Measurements from ENCODE around the gene SOWAHA.
A peak's percentile ranks its signal among the peaks of the same experiment; 100 is the strongest.

SOWAHA gene

GRCh38 chr5:132808866-132809265 lies 4.2 kb upstream of the SOWAHA start:
- DNase-seq = no peak

GRCh38 chr5:132810605-132811004 lies 2.5 kb upstream of the SOWAHA start:
- no peak for DNase-seq

GRCh38 chr5:132812123-132812765 lies 858 bp upstream of the SOWAHA start:
- no peak for DNase-seq

- peak; percentile 28 for DNase-seq
Measured at GRCh38 chr5:132813599-132814502, 749 bp downstream of the SOWAHA start.

GRCh38 chr5:132814503-132815294 lies 1.6 kb downstream of the SOWAHA start:
- DNase-seq = no peak

- no peak for DNase-seq
Measured at GRCh38 chr5:132815454-132815853, 2.4 kb downstream of the SOWAHA start.

GRCh38 chr5:132816083-132816482 lies 3.0 kb downstream of the SOWAHA start:
- DNase-seq = no peak

- DNase-seq = no peak
Measured at GRCh38 chr5:132816554-132816953, 3.5 kb downstream of the SOWAHA start.

- DNase-seq = no peak
Measured at GRCh38 chr5:132817011-132817410, 3.9 kb downstream of the SOWAHA start.

- no peak for DNase-seq
Measured at GRCh38 chr5:132819468-132819867, 6.4 kb downstream of the SOWAHA start.

GRCh38 chr5:132820162-132820754 lies 7.2 kb downstream of the SOWAHA start:
- DNase-seq = peak; percentile 93

GRCh38 chr5:132821350-132821749 lies 8.2 kb downstream of the SOWAHA start:
- no peak for DNase-seq

- DNase-seq = no peak
Measured at GRCh38 chr5:132821791-132822190, 8.7 kb downstream of the SOWAHA start.

GRCh38 chr5:132822650-132823480 lies 9.8 kb downstream of the SOWAHA start:
- peak; percentile 34 for DNase-seq

- no peak for DNase-seq
Measured at GRCh38 chr5:132823481-132824050, 10.5 kb downstream of the SOWAHA start.

GRCh38 chr5:132824426-132824825 lies 11.3 kb downstream of the SOWAHA start:
- DNase-seq = no peak

GRCh38 chr5:132825033-132825833 lies 12.1 kb downstream of the SOWAHA start:
- DNase-seq = no peak

GRCh38 chr5:132825834-132826391 lies 12.8 kb downstream of the SOWAHA start:
- DNase-seq = no peak

GRCh38 chr5:132826424-132827082 lies 13.5 kb downstream of the SOWAHA start:
- DNase-seq = no peak

All from activated CD4-positive, alpha-beta T cell treated with anti-CD3 and anti-CD28 coated beads, Interleukin-2, Interleukin-6, amounts not matched to agents 100 ng/mL and 50 ng/mL, durations not matched to agents 16 hours and 8 hours (primary cell).